ENCODE data around the gene DIAPH3.

DIAPH3 gene

GRCh38 chr13:59747529-59747928 is 416.2 kb downstream of the DIAPH3 start:
- Histone ChIP-seq H3K18ac (ENCODE audit: low read length) (no peak overlapping the region), H2BK12ac (ENCODE audit: low read length) (no peak overlapping the region), H2BK120ac (ENCODE audit: low read depth, low read length) (no peak overlapping the region), H3K27ac (replicated peaks; ENCODE audit: low read length) (no peak overlapping the region), H3K4me3 (ENCODE audit: low read length in 2 of 2) (no peak overlapping the region), H4K8ac (ENCODE audit: low read depth, low read length) (no peak overlapping the region), H2BK15ac (ENCODE audit: low read length) (no peak overlapping the region), H2AFZ (ENCODE audit: low read length) (no peak overlapping the region), H2BK5ac (ENCODE audit: low read length) (no peak overlapping the region), H3K9ac (ENCODE audit: low read depth, low read length, poor library complexity) (no peak overlapping the region), H3K9me3 (replicated peaks in 1 of 2; ENCODE audit: control insufficient read depth in 2 of 2, insufficient read depth in 1 of 2, low read depth in 1 of 2, low read length in 2 of 2) (no peaks in the 10 kb centered on the region), H3K4ac (ENCODE audit: low read length) (no peak overlapping the region), H2AK5ac (ENCODE audit: low read depth, low read length) (no peak overlapping the region), H3K36me3 (replicated peaks in 1 of 2; ENCODE audit: control insufficient read depth in 2 of 2, insufficient read depth in 2 of 2, low read length in 2 of 2) (no peaks in the 10 kb centered on the region), H3K4me1 (ENCODE audit: control insufficient read depth in 2 of 2, insufficient read depth in 1 of 2, low read depth in 1 of 2, low read length in 2 of 2) (peaks cover 10 to 25% of the 10 kb centered on the region in 2 donors), H3K4me2 (ENCODE audit: insufficient read depth, low read length, poor library complexity, severe bottlenecking) (no peak overlapping the region), H3K23ac (ENCODE audit: low read depth, low read length, poor library complexity) (no peak overlapping the region), H3K27me3 (ENCODE audit: control insufficient read depth in 3 of 3, insufficient read depth in 3 of 3, low read depth in 1 of 3, low read length in 3 of 3) (no peaks in the 10 kb centered on the region), H3K14ac (ENCODE audit: low read length) (no peak overlapping the region), H4K91ac (ENCODE audit: low read depth, low read length, poor library complexity) (no peak overlapping the region), H3K79me1 (ENCODE audit: low read depth, low read length) (no peaks in the 10 kb centered on the region)
- DNase-seq (ENCODE audit: low spot score): no peak
- no CpG with 5 or more reads among the region's 1 CpG for WGBS, 2 donors (ENCODE audit: extremely low coverage in 2 of 2, insufficient read length in 2 of 2, insufficient replicate concordance in 1 of 2)

GRCh38 chr13:59746291-59746962 is 417.3 kb downstream of the DIAPH3 start:
- H3K23ac ChIP-seq (ENCODE audit: low read depth, low read length, poor library complexity): no peak overlapping the region
- H3K27ac ChIP-seq (replicated peaks; ENCODE audit: low read length): no peak overlapping the region
- H2AK5ac ChIP-seq (ENCODE audit: low read depth, low read length): no peak overlapping the region
- no peak overlapping the region for H2AFZ ChIP-seq (ENCODE audit: low read length)
- H3K9ac ChIP-seq (ENCODE audit: low read depth, low read length, poor library complexity): no peak overlapping the region
- H3K9me3 ChIP-seq (replicated peaks in 1 of 2; ENCODE audit: control insufficient read depth in 2 of 2, insufficient read depth in 1 of 2, low read depth in 1 of 2, low read length in 2 of 2): no peaks in the 10 kb centered on the region
- no peak overlapping the region for H3K14ac ChIP-seq (ENCODE audit: low read length)
- no peaks in the 10 kb centered on the region for H3K27me3 ChIP-seq (ENCODE audit: control insufficient read depth in 3 of 3, insufficient read depth in 3 of 3, low read depth in 1 of 3, low read length in 3 of 3)
- no peak for DNase-seq (ENCODE audit: low spot score)
- no peaks in the 10 kb centered on the region for H3K36me3 ChIP-seq (replicated peaks in 1 of 2; ENCODE audit: control insufficient read depth in 2 of 2, insufficient read depth in 2 of 2, low read length in 2 of 2)
- no peak overlapping the region for H3K18ac ChIP-seq (ENCODE audit: low read length)
- no peak overlapping the region for H3K4me2 ChIP-seq (ENCODE audit: insufficient read depth, low read length, poor library complexity, severe bottlenecking)
- no peak overlapping the region for H3K4me3 ChIP-seq (ENCODE audit: low read length in 2 of 2)
- H3K4ac ChIP-seq (ENCODE audit: low read length): no peak overlapping the region
- no peaks in the 10 kb centered on the region for H3K79me1 ChIP-seq (ENCODE audit: low read depth, low read length)
- no CpG with 5 or more reads among the region's 5 CpGs for WGBS, 2 donors (ENCODE audit: extremely low coverage in 2 of 2, insufficient read length in 2 of 2, insufficient replicate concordance in 1 of 2)
- no peak overlapping the region for H2BK12ac ChIP-seq (ENCODE audit: low read length)
- no peak overlapping the region for H4K8ac ChIP-seq (ENCODE audit: low read depth, low read length)
- no peak overlapping the region for H2BK5ac ChIP-seq (ENCODE audit: low read length)
- H3K4me1 ChIP-seq (ENCODE audit: control insufficient read depth in 2 of 2, insufficient read depth in 1 of 2, low read depth in 1 of 2, low read length in 2 of 2): peaks cover 8 to 23% of the 10 kb centered on the region in 2 donors
- H2BK15ac ChIP-seq (ENCODE audit: low read length): no peak overlapping the region
- H4K91ac ChIP-seq (ENCODE audit: low read depth, low read length, poor library complexity): no peak overlapping the region
- no peak overlapping the region for H2BK120ac ChIP-seq (ENCODE audit: low read depth, low read length)

- H2BK5ac ChIP-seq (ENCODE audit: low read length): no peak overlapping the region
- no peaks in the 10 kb centered on the region for H3K27me3 ChIP-seq (ENCODE audit: control insufficient read depth in 3 of 3, insufficient read depth in 3 of 3, low read depth in 1 of 3, low read length in 3 of 3)
- no peak overlapping the region for H4K8ac ChIP-seq (ENCODE audit: low read depth, low read length)
- DNase-seq (ENCODE audit: low spot score): no peak
- H3K9me3 ChIP-seq (replicated peaks in 1 of 2; ENCODE audit: control insufficient read depth in 2 of 2, insufficient read depth in 1 of 2, low read depth in 1 of 2, low read length in 2 of 2): no peaks in the 10 kb centered on the region
- H2BK15ac ChIP-seq (ENCODE audit: low read length): no peak overlapping the region
- H3K36me3 ChIP-seq (replicated peaks in 1 of 2; ENCODE audit: control insufficient read depth in 2 of 2, insufficient read depth in 2 of 2, low read length in 2 of 2): no peaks in the 10 kb centered on the region
- H3K4me3 ChIP-seq (ENCODE audit: low read length in 2 of 2): no peak overlapping the region
- no peak overlapping the region for H2BK120ac ChIP-seq (ENCODE audit: low read depth, low read length)
- H3K4me1 ChIP-seq (ENCODE audit: control insufficient read depth in 2 of 2, insufficient read depth in 1 of 2, low read depth in 1 of 2, low read length in 2 of 2): peaks cover 5 to 16% of the 10 kb centered on the region in 2 donors
- H3K4ac ChIP-seq (ENCODE audit: low read length): no peak overlapping the region
- H3K27ac ChIP-seq (replicated peaks; ENCODE audit: low read length): no peak overlapping the region
- no CpG with 5 or more reads among the region's 1 CpG for WGBS, 2 donors (ENCODE audit: extremely low coverage in 2 of 2, insufficient read length in 2 of 2, insufficient replicate concordance in 1 of 2)
- no peak overlapping the region for H4K91ac ChIP-seq (ENCODE audit: low read depth, low read length, poor library complexity)
- H2AK5ac ChIP-seq (ENCODE audit: low read depth, low read length): no peak overlapping the region
- H3K18ac ChIP-seq (ENCODE audit: low read length): no peak overlapping the region
- no peak overlapping the region for H3K14ac ChIP-seq (ENCODE audit: low read length)
- no peak overlapping the region for H3K23ac ChIP-seq (ENCODE audit: low read depth, low read length, poor library complexity)
- no peaks in the 10 kb centered on the region for H3K79me1 ChIP-seq (ENCODE audit: low read depth, low read length)
- H2AFZ ChIP-seq (ENCODE audit: low read length): no peak overlapping the region
- H3K9ac ChIP-seq (ENCODE audit: low read depth, low read length, poor library complexity): no peak overlapping the region
- H2BK12ac ChIP-seq (ENCODE audit: low read length): no peak overlapping the region
- H3K4me2 ChIP-seq (ENCODE audit: insufficient read depth, low read length, poor library complexity, severe bottlenecking): no peak overlapping the region
Observed at GRCh38 chr13:59745392-59745788, 418.3 kb downstream of the DIAPH3 start.

GRCh38 chr13:59744747-59745391 is 418.9 kb downstream of the DIAPH3 start:
- H3K79me1 ChIP-seq (ENCODE audit: low read depth, low read length): no peaks in the 10 kb centered on the region
- H3K9ac ChIP-seq (ENCODE audit: low read depth, low read length, poor library complexity): no peak overlapping the region
- no peak overlapping the region for H3K4me3 ChIP-seq (ENCODE audit: low read length in 2 of 2)
- no peak overlapping the region for H3K4ac ChIP-seq (ENCODE audit: low read length)
- H3K18ac ChIP-seq (ENCODE audit: low read length): no peak overlapping the region
- no peak overlapping the region for H2AFZ ChIP-seq (ENCODE audit: low read length)
- H4K8ac ChIP-seq (ENCODE audit: low read depth, low read length): no peak overlapping the region
- H2BK5ac ChIP-seq (ENCODE audit: low read length): no peak overlapping the region
- H3K23ac ChIP-seq (ENCODE audit: low read depth, low read length, poor library complexity): no peak overlapping the region
- H3K27me3 ChIP-seq (ENCODE audit: control insufficient read depth in 3 of 3, insufficient read depth in 3 of 3, low read depth in 1 of 3, low read length in 3 of 3): no peaks in the 10 kb centered on the region
- no peak overlapping the region for H3K4me2 ChIP-seq (ENCODE audit: insufficient read depth, low read length, poor library complexity, severe bottlenecking)
- no peak overlapping the region for H2BK12ac ChIP-seq (ENCODE audit: low read length)
- H2BK120ac ChIP-seq (ENCODE audit: low read depth, low read length): no peak overlapping the region
- H3K36me3 ChIP-seq (replicated peaks in 1 of 2; ENCODE audit: control insufficient read depth in 2 of 2, insufficient read depth in 2 of 2, low read length in 2 of 2): no peaks in the 10 kb centered on the region
- H2AK5ac ChIP-seq (ENCODE audit: low read depth, low read length): no peak overlapping the region
- H3K27ac ChIP-seq (replicated peaks; ENCODE audit: low read length): peak overlapping the region; percentile 32
- H3K4me1 ChIP-seq (ENCODE audit: control insufficient read depth in 2 of 2, insufficient read depth in 1 of 2, low read depth in 1 of 2, low read length in 2 of 2): peaks cover 5 to 13% of the 10 kb centered on the region in 2 donors
- no peak for DNase-seq (ENCODE audit: low spot score)
- H2BK15ac ChIP-seq (ENCODE audit: low read length): no peak overlapping the region
- WGBS, 2 donors (ENCODE audit: extremely low coverage in 2 of 2, insufficient read length in 2 of 2, insufficient replicate concordance in 1 of 2): no CpG with 5 or more reads among the region's 2 CpGs
- no peak overlapping the region for H3K14ac ChIP-seq (ENCODE audit: low read length)
- no peak overlapping the region for H4K91ac ChIP-seq (ENCODE audit: low read depth, low read length, poor library complexity)
- no peaks in the 10 kb centered on the region for H3K9me3 ChIP-seq (replicated peaks in 1 of 2; ENCODE audit: control insufficient read depth in 2 of 2, insufficient read depth in 1 of 2, low read depth in 1 of 2, low read length in 2 of 2)
